ENCODE data around the gene NTN5. TPM values are rescaled to one million over a fixed set of nuclear protein-coding genes. Genes with fewer than 3 reads are reported as not detected.
"Not testable (repeated sequence)": the region's sequence is repeated elsewhere in the genome, so short reads cannot be mapped to it uniquely, and the experiment has no call there.

Gene NTN5, protein sequence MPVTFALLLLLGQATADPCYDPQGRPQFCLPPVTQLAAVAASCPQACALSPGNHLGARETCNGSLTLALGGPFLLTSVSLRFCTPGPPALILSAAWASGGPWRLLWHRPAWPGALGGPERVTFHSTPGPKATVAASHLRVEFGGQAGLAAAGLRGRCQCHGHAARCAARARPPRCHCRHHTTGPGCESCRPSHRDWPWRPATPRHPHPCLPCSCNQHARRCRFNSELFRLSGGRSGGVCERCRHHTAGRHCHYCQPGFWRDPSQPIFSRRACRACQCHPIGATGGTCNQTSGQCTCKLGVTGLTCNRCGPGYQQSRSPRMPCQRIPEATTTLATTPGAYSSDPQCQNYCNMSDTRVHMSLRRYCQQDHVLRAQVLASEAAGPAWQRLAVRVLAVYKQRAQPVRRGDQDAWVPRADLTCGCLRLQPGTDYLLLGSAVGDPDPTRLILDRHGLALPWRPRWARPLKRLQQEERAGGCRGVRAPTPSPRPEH
- total RNA-seq: not detected
- long read RNA-seq: 0 reads

DNA sequence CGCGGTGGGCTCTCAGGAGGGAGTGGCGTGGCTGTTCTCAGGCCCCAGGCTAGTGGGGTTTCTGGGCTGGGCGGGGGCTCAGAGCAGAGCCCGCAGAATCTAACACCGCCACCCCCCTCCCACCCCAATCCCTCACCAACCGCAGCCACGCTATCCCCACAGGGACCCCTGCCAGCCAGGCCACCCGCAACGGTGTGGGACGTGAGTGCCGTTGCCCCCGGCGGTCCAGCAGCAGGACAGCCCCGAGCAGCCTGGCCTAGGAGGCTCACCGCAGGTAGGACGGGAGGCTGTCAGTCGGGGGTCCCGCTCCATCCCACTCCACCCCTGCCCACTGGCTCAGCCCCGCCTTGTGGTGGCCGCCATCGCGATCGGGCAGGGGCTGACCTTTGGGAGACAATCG, at the start of gene NTN5:
TSS of gene NTN5 (minus strand) at position 24 of the 400 bp plus-strand sequence. CDS start 2,031 bp downstream, outside the sequence.
- ATAC-seq (ENCODE audit: poor library complexity): no peak
- intact Hi-C loops (cut with DNase I): loop anchor here (10.0 kb wide), 1 partner anchor 112 kb away; no protein-coding TSS in a partner anchor
- no peak for DNase-seq

DNA sequence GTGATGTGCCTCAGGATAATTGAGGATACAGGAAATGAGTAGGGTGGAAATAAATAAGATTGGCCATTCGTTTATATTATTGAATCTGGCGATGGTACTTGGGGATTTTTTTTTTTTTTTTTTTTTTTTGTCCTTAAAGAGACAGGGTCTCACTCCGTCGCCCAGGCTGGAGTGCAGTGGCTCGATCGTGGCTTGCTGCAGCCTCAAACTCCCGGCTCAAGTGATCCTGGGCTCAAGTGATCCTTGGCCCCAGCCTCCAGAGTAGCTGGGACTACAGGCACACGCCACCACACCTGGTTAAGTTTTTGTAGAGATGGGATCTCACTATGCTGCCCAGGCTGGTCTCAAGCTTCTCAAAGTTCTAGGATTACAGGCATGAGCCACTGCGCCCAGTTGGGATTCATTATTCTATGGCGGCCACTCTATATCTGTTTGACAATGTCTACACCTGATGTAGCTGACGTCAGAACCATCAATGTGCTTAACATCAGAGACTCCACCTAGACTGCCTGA, 49.4 kb upstream of the NTN5 start:
- no peak for ATAC-seq (ENCODE audit: poor library complexity)
- intact Hi-C loops (cut with DNase I): no loop called here
- no peak for DNase-seq

DNA sequence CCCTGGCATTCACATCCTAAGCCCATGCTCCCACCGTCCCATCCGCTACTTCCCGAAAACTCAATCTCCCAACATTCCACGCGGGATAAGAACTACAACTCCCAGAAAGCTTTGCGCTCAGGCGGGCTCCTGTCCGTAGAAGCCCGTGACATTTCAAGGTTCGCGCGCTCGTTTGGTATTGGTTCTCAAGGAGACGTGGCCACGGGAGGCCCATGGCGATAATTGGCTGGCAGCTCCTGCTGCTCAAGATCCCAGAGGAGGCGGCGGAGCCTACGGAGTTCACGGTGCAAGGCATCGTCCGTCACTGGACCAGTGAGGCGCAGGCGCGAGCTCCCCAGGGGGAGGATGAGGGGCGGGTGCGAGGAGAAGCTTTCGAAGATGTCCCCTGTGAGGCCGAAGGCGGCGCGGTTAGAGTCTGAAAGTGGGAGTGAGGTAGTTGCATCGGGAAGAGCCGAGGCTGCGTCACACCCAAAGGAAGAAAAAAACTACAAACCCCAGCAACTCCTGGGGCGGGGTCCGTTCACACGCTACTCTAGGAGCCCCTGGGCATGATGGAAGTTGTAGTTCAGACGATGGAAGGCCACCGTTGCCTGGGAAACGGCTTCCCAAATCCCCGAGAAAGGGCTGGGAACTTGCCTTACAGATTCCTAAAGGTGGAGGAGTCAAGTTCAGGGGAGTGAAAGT, 47.9 kb upstream of the NTN5 start:
- ATAC-seq (ENCODE audit: poor library complexity) (peak; percentile 89), DNase-seq (peak; percentile 99)
- intact Hi-C loops (cut with DNase I): no loop called here

DNA sequence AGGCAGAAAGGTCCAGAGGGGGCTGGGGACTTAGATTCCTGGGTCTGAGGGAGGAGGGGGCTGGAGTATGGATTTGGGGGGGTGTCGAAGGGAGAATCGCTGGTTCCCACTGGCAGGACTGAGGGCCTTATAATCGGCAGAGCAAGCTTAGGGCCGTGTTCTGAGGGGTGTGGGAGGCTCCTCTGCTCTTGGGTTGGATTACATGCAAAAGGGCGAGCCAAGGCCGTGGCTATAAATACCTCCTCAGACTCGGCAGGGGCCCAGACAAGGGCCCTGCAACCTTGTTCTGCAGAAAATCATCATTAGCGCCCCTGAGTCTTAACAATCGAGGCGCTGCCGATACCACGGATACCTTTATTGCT, 47.4 kb upstream of the NTN5 start:
- ATAC-seq (ENCODE audit: poor library complexity): peak; percentile 39
- DNase-seq: peak; percentile 62
- intact Hi-C loops (cut with DNase I): no loop called here

DNA sequence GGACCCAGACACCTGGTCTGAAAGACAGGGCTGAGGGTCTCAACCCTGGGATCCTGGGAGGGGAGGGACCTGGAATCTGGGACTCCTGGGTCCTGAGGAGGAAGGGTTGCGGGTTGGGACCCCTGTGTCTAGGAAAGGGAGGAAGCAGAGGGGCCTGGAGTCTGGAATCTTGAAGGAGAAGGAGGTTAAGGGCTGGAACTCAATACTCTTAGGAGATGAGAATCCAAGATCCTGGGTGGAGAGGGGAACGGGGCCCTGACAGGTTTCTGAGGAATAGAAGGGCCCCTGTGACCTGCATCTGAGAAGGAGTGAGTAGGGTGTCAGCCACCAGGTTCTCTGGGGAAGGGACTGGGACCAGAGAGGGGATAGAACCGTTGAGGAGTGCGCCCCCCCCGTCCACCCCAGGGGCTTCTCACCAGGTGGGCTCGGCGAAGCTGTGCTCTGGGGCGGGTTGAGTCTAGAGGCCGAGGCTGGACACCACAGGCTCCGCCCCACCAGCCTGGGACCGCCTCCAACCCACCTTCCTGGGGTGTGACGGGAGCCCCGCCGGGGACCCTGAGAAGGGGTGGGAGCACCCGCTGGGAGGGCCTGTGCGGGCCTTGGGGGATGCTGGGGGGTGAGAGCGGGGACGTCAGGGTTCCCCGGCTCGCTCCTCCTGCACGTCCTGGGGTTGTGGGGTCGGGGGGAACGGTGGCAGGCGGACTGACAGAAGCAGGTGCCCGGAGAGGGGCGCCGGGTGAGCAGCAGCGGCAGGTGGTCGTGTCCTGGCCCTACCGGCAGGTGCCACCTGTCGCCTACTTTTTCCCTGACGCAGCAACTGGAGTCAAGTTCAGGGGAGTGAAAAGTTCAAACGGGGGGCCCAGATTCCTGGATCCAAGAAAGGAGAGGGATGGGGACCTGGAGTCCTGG, 46.7 kb upstream of the NTN5 start, which contains the start of gene MAMSTR:
TSS of gene MAMSTR (minus strand) at position 463 of the 909 bp plus-strand sequence. CDS start 694 bp downstream, outside the sequence.
- intact Hi-C loops (cut with DNase I): no loop called here
- DNase-seq (no peak), ATAC-seq (ENCODE audit: poor library complexity) (no peak)

DNA sequence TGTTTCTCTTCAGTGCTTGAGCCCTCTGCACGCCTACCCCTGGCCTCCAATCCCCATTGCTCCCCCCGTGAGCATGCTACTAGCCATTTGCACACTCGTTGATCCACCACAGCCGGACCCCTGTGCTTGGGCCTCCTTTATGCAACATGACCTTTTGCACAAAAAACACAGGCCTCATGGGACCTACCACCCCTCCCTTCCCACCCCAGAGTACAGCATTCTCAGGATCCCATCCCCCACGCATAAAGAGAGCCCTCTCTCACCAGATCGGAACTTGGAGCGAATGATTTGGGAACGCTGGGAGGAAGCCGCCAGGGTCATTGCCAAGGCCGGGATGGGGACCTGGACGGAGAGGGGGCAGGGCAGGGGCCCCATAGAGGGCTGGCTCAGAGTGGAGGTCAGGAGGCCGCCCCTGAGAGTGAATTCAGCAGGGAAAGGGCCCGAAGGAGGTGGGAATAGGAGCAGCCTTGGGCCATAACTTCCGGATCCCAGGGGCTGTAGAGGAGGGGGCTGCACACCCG, 46.0 kb upstream of the NTN5 start:
- ATAC-seq (ENCODE audit: poor library complexity): no peak
- no peak for DNase-seq
- intact Hi-C loops (cut with DNase I): no loop called here

DNA sequence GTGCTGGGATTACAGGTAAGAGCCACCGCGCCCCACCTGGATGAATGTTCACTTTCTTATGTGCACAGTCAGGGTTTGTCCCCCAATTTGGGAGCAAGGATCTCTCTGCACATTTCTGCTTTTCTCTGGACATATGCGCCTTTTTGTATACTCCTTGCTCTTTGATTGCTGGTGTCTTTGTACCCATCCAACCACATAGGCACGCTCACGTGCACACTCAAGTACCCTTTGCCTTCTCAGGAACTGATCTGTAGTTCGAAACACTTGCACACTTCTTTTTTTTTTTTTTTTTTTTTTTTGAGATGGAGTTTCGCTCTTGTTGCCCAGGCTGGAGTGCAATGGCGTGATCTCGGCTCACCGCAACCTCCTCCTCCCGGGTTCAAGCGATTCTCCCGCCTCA, 45.3 kb upstream of the NTN5 start:
- ATAC-seq (ENCODE audit: poor library complexity); DNase-seq; intact Hi-C loops (cut with DNase I): not testable (repeated sequence)

DNA sequence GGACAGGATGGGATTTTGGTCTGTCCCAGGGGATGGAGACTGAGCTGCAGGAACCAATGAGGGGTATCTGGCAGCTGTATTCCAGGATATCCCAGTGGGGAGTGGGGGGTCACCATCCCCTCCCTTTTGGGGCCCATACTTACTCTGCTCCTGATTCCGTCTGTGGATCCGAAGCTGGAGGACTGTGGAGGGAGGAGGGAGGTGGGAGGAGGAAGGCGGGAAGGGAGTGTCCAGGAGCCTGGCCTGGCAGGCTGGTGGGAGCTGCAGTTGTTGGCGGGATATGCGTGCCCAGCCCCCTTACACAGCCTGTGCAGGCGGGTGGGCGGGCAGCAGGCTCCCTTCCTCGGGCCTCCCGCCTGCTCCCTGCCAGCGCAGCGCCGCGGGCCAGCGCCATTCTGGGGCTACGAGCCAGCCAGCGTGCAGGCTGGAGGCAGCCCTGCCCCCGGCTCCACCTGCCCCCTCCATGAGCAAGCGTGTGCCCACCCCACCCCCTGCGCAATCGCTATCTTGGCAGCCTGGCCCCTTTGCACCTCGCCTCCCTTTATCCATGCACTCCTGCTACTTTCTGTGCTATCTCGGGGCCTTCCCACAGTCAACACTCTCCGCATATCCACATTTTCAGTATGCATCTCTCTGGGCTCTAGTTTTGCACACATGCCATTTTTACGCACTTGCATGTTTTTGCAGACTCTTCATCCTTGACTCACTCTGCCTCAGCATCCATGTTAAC, 43.9 kb upstream of the NTN5 start:
- peak; percentile 78 for DNase-seq
- intact Hi-C loops (cut with DNase I): no loop called here
- peak; percentile 0 for ATAC-seq (ENCODE audit: poor library complexity)

DNA sequence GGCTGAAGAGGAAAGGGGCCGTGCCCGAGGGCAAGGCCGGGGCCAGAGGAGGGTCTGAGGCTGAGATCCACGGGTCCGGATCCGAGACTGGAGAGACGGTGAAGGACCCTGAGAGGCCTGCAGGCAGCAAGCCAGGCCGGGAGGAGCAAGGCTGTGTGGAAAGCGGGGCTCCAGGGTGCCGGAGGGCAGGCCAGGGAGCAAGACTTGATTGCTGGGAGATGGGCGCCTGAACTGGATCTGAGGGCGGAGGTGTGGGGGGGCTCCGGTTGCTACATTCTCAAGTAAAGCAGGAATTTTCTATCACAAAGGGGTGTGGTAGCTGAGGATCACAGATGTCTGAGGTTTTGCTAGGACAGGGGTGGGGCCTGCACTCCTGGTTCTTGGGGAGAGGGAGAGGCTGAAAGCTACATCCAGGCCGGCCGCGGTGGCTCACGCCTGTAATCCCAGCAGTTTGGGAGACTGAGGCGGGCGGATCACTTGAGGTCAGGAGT, 42.9 kb upstream of the NTN5 start:
- DNase-seq (no peak), ATAC-seq (ENCODE audit: poor library complexity) (no peak)
- intact Hi-C loops (cut with DNase I): no loop called here

DNA sequence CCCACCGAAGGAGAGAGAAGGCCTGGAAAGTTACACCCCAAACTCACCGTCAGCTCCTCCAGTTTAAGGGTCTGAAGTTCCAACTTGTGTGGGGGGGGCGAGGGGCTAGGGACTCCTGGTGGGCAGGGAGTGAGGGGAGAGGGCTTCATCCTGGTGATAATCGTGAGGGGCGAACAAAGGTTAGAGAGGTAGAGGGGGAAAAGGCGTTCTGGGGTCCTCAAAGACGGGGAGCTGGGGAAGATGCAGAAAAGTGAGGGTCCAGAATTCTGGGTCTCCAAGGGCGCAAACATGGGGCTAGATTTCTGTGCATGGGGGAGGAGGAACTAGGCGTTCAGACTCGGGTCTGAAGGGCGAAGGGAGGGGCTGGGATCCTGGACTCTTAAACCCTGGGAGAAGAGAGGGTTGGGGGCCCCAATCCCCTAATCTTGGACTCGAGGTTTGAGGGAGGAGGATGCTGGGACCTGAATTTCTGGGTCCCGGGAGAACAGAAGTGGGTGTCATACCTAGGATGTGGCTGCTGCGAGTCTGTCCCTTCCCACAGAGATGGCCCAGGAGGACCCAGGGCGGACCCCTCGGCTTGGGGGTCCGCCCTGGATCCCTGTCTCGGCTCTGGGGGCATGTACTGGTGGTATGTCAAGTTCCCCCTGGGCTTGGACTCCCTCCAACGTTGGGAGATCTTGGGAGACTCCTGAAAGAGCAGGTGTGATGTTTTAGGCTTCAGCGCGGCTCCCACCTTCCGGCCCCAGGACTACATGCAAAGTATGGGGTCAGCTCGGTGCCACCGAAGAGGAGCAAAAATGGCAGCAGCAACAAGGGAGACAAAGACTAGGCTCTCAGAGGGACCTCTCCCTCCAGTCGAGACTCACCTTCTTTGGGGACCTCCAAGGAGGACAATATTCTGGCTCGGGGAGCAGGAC, 42.2 kb upstream of the NTN5 start:
- intact Hi-C loops (cut with DNase I): no loop called here
- ATAC-seq (ENCODE audit: poor library complexity) (no peak), DNase-seq (no peak)

DNA sequence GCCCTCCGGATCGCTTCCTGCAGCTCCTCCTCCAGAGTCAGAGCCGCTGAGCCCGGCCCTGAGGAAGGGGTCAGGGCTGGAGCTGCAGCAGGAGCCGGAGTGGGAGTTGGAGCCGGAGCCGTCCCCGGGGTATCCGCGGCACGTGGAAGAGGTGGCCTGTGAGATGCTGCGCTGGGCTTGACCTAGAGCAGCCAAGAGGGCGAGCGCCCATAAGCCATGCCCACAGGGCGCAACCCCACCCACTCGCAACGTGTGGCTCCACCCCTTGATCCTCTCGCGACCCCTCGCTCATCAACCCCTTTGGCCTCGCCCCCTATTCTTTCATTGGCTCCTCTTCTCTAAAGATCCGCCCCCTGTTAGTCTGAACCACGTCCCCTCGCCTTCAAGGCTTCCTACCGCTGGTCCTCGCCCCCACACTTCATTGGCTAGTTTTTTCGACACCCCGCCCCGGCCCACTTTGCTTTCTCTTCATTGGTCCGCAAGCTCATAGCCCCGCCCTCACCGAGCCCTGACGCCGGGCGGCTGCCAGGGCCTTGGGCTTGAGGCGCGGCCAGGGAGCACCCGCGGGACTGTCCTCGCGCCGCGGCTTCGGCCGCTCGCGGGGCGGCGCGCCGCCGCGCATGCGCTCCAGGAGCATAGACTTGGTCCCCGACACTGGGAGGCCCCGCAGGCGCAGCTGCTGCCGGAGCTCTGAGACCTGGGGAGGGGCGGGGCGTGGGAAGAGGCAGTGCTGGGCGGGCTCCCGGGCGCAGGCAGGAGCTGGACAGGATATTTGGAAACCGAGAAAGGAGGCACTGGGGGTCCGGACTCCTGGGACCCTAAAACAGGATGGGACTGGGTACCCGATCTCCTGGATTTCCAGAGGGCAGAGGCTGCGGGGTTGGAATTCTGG, 41.3 kb upstream of the NTN5 start:
- DNase-seq (peak; percentile 99), ATAC-seq (ENCODE audit: poor library complexity) (peak; percentile 92)
- intact Hi-C loops (cut with DNase I): no loop called here

DNA sequence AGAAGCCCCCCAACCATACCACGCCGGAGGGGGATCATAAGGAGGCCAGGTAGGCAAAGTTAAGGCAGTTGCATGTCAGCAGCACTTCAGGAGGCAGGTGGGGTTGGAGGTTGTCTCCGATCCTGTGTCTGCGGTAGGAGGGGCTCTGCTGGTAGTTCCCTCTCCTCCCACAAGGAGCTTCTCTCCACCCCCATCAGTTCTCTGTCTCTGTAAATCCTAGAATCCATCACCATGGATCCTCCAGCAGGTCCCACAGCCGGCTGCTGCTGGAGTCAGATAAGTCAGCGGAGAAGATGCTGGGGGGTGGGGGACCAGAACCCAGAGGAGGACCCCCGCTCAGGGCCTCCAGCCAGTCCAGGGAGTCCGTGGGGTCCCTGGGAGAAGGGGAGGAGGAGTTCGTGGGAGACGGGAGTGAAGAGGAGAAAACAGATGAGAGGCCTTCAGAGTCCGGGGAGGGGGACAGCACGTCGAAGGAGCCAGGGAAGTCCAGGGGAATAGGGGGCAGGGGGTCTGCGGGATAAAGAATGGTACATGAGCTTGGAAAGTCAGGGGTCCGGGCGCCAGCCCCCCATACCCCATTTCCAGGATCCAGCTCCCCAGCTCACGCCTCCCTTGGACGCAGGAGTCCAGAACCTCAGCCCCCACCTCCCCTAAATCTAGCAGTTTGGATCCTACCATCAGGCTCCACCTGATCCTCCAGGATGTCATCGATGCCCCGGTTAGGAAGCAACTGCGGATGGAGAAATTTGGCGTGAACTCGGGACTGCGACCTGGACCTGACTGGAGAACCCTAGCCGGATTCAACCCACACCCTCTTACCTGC, 40.4 kb upstream of the NTN5 start:
- no peak for DNase-seq
- intact Hi-C loops (cut with DNase I): no loop called here
- ATAC-seq (ENCODE audit: poor library complexity): no peak

DNA sequence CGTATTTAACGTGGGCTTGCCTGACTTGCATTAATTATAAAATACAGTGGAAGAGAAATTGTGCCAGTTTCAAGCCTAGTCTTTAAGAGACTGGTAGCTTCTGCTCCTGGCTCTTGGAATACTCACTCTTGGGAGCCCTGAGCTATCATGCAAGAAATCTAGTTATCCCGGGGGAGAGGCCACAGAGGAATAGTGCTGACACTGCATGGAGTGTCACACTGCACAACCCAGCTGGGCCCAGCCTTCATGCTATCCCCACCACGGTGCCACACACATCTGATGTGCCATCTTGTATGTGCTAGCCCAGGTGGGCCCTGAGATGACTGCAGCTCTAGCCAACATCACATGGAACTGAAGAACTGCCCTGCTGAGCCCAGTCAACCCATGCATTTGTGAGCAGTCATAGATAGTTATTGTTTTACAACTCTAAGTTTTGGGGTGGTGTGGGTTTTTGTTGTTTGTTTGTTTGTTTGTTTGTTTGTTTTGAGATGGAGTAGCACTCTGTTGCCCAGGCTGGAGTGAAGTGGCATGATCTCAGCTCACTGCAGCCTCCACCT, 38.4 kb upstream of the NTN5 start:
- ATAC-seq (ENCODE audit: poor library complexity): no peak
- intact Hi-C loops (cut with DNase I): no loop called here
- no peak for DNase-seq

DNA sequence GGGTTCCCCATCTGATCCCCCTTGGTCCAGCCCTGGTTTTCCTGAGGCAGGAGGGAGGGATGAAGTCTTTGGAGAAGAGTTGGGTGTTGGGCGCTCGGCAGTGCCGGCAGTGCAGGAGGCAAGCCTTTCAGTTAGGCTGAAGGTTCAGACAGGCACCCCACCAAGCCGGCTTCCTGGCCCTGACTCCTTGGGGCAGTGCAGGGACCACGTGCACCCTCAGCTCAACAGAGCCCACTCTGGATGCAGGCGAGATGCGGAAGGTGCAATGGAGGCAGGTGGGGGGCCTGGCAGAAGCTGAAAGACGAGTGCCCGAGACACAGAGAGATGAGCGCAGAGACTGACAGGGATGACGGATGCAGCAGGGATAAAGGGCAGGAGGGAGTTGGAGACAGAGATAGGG, 35.7 kb upstream of the NTN5 start:
- DNase-seq (no peak), ATAC-seq (ENCODE audit: poor library complexity) (no peak)
- intact Hi-C loops (cut with DNase I): no loop called here

DNA sequence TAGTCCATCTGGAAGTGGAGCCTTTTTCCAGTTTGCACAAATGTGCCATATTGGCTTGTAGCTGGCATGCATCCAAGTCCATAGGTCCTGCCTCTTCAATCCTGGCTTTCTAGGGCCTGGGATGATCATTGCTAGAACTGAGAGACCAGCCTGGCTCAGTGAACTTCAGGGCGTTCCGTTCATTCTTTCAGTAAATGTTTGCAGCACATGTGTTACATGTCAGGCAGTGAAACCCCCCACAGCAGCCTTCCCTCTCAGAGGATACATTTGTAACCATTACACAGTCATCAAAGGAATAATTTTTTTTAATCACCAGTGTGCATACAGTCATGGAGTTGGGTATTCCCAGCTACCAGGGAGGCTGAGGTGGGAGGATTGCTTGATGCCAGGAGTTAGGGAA, 32.6 kb upstream of the NTN5 start:
- intact Hi-C loops (cut with DNase I): no loop called here
- DNase-seq (no peak), ATAC-seq (ENCODE audit: poor library complexity) (no peak)
